Measurements from ENCODE around the gene TUBGCP2.

The TUBGCP2 gene

DNA sequence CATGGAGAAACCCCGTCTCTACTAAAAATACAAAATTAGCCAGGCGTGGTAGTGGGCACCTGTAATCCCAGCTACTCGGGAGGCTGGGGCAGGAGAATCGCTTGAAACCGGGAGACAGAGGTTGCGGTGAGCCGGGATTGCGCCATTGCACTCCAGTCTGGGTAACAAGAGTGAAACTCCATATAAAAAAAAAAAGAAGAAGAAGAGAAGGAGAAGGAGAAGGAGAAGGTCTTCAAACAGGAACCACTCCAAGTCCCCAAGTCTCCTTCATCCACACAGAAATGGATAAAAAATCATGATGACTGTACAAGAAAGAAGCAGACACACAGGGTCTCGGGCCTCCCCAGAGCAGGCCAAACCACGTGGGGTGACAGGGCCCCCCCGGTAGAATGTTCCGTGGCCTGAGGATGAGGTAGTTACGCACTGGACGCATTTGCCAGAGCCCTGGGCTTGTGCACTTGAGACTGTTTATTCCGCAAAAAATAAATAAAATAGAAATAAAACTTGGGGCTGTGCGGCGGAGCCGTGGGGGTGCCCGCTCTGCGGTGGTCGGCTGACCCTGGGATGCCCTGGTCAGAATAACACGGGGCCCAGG lies 55.2 kb downstream of the TUBGCP2 start:
- no peak for TF ChIP-seq FOXP2 (optimal IDR thresholded peaks at IDR 0.05; ENCODE audit: borderline replicate concordance, extremely low read depth, extremely low read length, insufficient read depth)
- TF ChIP-seq, protein P1, sequence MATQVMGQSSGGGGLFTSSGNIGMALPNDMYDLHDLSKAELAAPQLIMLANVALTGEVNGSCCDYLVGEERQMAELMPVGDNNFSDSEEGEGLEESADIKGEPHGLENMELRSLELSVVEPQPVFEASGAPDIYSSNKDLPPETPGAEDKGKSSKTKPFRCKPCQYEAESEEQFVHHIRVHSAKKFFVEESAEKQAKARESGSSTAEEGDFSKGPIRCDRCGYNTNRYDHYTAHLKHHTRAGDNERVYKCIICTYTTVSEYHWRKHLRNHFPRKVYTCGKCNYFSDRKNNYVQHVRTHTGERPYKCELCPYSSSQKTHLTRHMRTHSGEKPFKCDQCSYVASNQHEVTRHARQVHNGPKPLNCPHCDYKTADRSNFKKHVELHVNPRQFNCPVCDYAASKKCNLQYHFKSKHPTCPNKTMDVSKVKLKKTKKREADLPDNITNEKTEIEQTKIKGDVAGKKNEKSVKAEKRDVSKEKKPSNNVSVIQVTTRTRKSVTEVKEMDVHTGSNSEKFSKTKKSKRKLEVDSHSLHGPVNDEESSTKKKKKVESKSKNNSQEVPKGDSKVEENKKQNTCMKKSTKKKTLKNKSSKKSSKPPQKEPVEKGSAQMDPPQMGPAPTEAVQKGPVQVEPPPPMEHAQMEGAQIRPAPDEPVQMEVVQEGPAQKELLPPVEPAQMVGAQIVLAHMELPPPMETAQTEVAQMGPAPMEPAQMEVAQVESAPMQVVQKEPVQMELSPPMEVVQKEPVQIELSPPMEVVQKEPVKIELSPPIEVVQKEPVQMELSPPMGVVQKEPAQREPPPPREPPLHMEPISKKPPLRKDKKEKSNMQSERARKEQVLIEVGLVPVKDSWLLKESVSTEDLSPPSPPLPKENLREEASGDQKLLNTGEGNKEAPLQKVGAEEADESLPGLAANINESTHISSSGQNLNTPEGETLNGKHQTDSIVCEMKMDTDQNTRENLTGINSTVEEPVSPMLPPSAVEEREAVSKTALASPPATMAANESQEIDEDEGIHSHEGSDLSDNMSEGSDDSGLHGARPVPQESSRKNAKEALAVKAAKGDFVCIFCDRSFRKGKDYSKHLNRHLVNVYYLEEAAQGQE (IDR thresholded peaks at IDR 0.05; ENCODE audit: insufficient read depth in 1 of 2, low read depth in 2 of 2, low read length in 2 of 2), result no peak
- no peak for TF ChIP-seq TAF1 (IDR thresholded peaks at IDR 0.05; ENCODE audit: borderline replicate concordance, insufficient read depth, low read length)
- no peak for TF ChIP-seq POLR2AphosphoS5 (IDR thresholded peaks at IDR 0.05; ENCODE audit: low read depth, low read length)
- TF ChIP-seq SIN3A (IDR thresholded peaks at IDR 0.05; ENCODE audit: borderline replicate concordance, insufficient read depth, low read length), result no peak

DNA sequence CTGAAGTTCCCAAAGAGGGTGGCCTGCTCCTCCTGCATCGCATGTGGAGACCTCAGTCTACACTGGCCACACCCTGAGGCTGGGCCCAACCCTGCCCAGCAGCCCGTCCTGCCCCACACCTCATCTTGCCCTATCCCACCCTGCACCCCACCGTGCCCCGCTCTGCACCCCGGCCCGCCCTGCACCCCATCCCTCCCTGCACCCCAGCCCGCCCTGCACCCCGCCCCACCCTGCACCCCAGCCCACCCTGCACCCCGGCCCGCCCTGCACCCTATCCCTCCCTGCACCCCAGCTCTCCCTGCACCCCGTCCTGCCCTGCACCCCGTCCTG lies 56.5 kb downstream of the TUBGCP2 start:
- TF ChIP-seq, protein P1 (IDR thresholded peaks at IDR 0.05; ENCODE audit: insufficient read depth in 1 of 2, low read depth in 2 of 2, low read length in 2 of 2), result no peak
- TF ChIP-seq SIN3A (IDR thresholded peaks at IDR 0.05; ENCODE audit: borderline replicate concordance, insufficient read depth, low read length), result no peak
- TF ChIP-seq POLR2AphosphoS5 (IDR thresholded peaks at IDR 0.05; ENCODE audit: low read depth, low read length), result no peak
- no peak for TF ChIP-seq FOXP2 (optimal IDR thresholded peaks at IDR 0.05; ENCODE audit: borderline replicate concordance, extremely low read depth, extremely low read length, insufficient read depth)
- TF ChIP-seq TAF1 (IDR thresholded peaks at IDR 0.05; ENCODE audit: borderline replicate concordance, insufficient read depth, low read length), result no peak

DNA sequence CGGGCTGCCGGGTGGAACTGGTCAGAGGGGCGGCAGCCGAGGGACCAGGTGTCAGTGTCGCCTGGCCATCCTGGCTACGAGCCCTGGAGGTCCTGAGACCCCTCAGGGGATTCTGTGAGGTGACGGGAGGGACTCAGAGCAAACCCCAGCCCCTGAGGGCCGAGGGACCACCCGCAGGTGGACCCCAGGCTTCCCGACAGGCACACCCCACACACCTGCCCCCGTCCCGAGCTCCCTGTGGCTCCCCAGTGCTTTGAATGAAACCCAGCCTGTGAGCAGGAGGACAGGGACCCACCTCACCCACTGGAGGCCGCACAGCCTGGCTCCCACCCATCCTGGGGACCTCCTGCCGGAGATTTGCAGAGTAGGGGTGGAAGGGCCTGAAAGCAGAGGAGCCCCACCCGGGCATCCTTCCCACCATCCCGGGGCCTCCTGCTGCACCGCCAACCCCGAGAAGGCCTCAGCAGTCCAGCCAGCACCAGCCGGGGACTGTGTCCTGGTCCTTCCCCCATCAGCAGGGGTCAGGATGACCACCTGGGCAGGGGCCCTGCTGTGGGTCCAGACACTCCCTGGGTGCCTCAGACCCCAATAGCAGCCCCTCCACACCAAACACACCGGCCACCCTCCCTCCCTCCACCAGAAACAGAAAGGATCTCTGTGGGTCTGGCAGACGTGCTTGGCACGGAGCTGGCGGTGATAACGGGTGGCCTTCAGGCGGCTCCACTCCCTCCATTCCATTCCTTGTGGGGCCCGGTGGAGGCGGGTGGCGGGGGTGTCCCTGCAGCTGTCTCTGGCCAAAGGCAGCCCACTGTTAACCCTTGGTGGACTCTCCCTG lies 57.1 kb downstream of the TUBGCP2 start:
- TF ChIP-seq POLR2AphosphoS5 (IDR thresholded peaks at IDR 0.05; ENCODE audit: low read depth, low read length), result no peak
- no peak for TF ChIP-seq SIN3A (IDR thresholded peaks at IDR 0.05; ENCODE audit: borderline replicate concordance, insufficient read depth, low read length)
- TF ChIP-seq, protein P1 (IDR thresholded peaks at IDR 0.05; ENCODE audit: insufficient read depth in 1 of 2, low read depth in 2 of 2, low read length in 2 of 2), result no peak
- TF ChIP-seq FOXP2 (optimal IDR thresholded peaks at IDR 0.05; ENCODE audit: borderline replicate concordance, extremely low read depth, extremely low read length, insufficient read depth), result no peak
- TF ChIP-seq TAF1 (IDR thresholded peaks at IDR 0.05; ENCODE audit: borderline replicate concordance, insufficient read depth, low read length), result no peak

DNA sequence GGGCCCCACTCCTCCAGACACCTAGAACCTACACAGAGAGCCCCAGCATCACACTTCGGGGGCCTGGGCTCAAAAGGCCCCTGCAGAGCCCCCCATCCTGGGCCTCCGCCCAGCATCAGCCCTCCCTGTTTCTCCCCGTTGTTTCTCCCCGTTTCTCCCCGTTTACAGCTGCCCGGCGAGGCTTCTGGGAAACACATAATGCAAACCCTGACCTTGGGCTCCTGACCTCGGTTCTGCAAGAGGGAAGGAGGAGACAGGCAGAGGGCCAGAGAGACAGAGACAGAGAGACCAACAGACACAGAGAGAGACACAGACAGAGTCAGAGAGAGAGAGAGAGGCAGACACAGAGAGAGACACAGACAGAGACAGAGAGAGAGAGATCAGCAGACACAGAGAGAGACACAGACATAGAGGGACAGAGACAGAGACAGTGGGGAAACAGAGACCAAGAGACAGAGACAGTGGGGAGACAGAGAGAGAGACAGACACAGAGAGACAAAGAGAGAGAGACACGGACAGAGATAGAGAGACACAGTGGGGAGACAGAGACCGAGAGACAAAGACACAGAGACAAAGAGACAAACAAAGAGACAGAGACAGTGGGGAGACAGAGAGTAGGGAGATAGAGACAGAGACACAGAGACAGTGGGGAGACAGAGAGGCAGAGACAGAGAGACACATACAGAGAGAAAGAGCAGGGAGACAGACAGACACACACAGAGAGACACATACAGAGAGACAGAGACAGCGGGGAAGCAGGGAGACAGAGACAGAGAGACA lies 58.5 kb downstream of the TUBGCP2 start:
- TF ChIP-seq TAF1 (IDR thresholded peaks at IDR 0.05; ENCODE audit: borderline replicate concordance, insufficient read depth, low read length), result no peak
- TF ChIP-seq SIN3A (IDR thresholded peaks at IDR 0.05; ENCODE audit: borderline replicate concordance, insufficient read depth, low read length), result no peak
- TF ChIP-seq, protein P1 (IDR thresholded peaks at IDR 0.05; ENCODE audit: insufficient read depth in 1 of 2, low read depth in 2 of 2, low read length in 2 of 2), result no peak
- no peak for TF ChIP-seq FOXP2 (optimal IDR thresholded peaks at IDR 0.05; ENCODE audit: borderline replicate concordance, extremely low read depth, extremely low read length, insufficient read depth)
- no peak for TF ChIP-seq POLR2AphosphoS5 (IDR thresholded peaks at IDR 0.05; ENCODE audit: low read depth, low read length)
